Mesenchymal stem cell (in vitro differentiated cells and primary cell): ENCODE measurements around the gene PPP2R5D.
A peak's percentile ranks its signal among the peaks of the same experiment; 100 is the strongest.

Experiments used
- DNase-seq: peaks from one replicate; pipeline ENCODE4 v3.0.0-alpha.2; 2013
- H2AFZ ChIP-seq: one replicate; pipeline ENCODE4 v1.6.1; 2013; ENCODE audit warnings: low read depth, mild to moderate bottlenecking, control low read depth, inconsistent platforms, low read length, moderate library complexity
- H2AK5ac ChIP-seq: 2 replicates; pipeline ENCODE4 v1.6.1; 2013; ENCODE audit warnings: low read length, moderate library complexity, mild to moderate bottlenecking, inconsistent platforms; ENCODE audit not compliant: severe bottlenecking
- H2BK120ac ChIP-seq: one replicate; pipeline ENCODE4 v1.6.1; 2013; ENCODE audit warnings: low read depth, mild to moderate bottlenecking, inconsistent platforms, low read length, moderate library complexity
- H2BK12ac ChIP-seq, 2 experiments: one replicate each; pipeline ENCODE4 v1.6.1; 2013; ENCODE audit warnings: inconsistent platforms in 2 of 2, low read length in 2 of 2, mild to moderate bottlenecking in 2 of 2, moderate library complexity in 2 of 2, control low read depth in 1 of 2
- H2BK15ac ChIP-seq: one replicate; pipeline ENCODE4 v1.6.1; 2013; ENCODE audit warnings: mild to moderate bottlenecking, low read depth, inconsistent platforms; ENCODE audit not compliant: poor library complexity, severe bottlenecking
- H2BK5ac ChIP-seq: 2 replicates; pipeline ENCODE4 v1.6.1; 2013; ENCODE audit warnings: low read depth, mild to moderate bottlenecking, low read length, control low read depth, inconsistent platforms; ENCODE audit not compliant: poor library complexity, severe bottlenecking
- H3K14ac ChIP-seq, 2 experiments: one replicate each; pipeline ENCODE4 v1.6.1; 2013; ENCODE audit warnings: inconsistent platforms in 2 of 2, low read length in 2 of 2, control low read depth in 1 of 2, mild to moderate bottlenecking in 1 of 2, moderate library complexity in 1 of 2
- H3K18ac ChIP-seq, 2 experiments: one replicate each; pipeline ENCODE4 v1.6.1; 2013; ENCODE audit warnings: inconsistent platforms in 2 of 2, low read length in 2 of 2, control low read depth in 1 of 2, low read depth in 1 of 2, mild to moderate bottlenecking in 1 of 2
- H3K23ac ChIP-seq, 2 experiments: one replicate each; pipeline ENCODE4 v1.6.1; 2013; ENCODE audit warnings: inconsistent platforms in 2 of 2, low read length in 2 of 2, mild to moderate bottlenecking in 2 of 2, moderate library complexity in 2 of 2, control low read depth in 1 of 2
- H3K27ac ChIP-seq: 2 replicates; pipeline ENCODE4 v1.5.1; 2013; ENCODE audit warnings: mild to moderate bottlenecking, moderate library complexity, low read length, control low read depth, inconsistent platforms; ENCODE audit not compliant: poor library complexity, severe bottlenecking
- H3K27me3 ChIP-seq, 2 experiments: 2 replicates each; pipeline versions ENCODE4 v1.6.1 to v1.7.0; 2013; ENCODE audit warnings: low read length in 2 of 2, mild to moderate bottlenecking in 2 of 2, moderate library complexity in 2 of 2, control low read depth in 1 of 2, inconsistent platforms in 1 of 2; ENCODE audit not compliant: control insufficient read depth in 1 of 2, insufficient read depth in 1 of 2
- H3K36me3 ChIP-seq, 2 experiments: 2 replicates each; pipeline versions ENCODE4 v1.6.1 to v1.7.0; 2013; ENCODE audit warnings: low read length in 2 of 2, control low read depth in 1 of 2, inconsistent platforms in 1 of 2, low read depth in 1 of 2, mild to moderate bottlenecking in 1 of 2; ENCODE audit not compliant: insufficient read depth in 2 of 2, control insufficient read depth in 1 of 2
- H3K4ac ChIP-seq, 2 experiments: one replicate each; pipeline ENCODE4 v1.6.1; 2013; ENCODE audit warnings: inconsistent platforms in 2 of 2, low read length in 2 of 2, mild to moderate bottlenecking in 2 of 2, moderate library complexity in 2 of 2, control low read depth in 1 of 2, low read depth in 1 of 2
- H3K4me1 ChIP-seq: 2 replicates; pipeline ENCODE4 v1.6.1; 2013; ENCODE audit warnings: low read depth, low read length, control low read depth; ENCODE audit not compliant: control insufficient read depth, insufficient read depth
- H3K4me2 ChIP-seq: 2 replicates; pipeline ENCODE4 v1.6.1; 2013; ENCODE audit warnings: low read length, mild to moderate bottlenecking, inconsistent platforms; ENCODE audit not compliant: poor library complexity, severe bottlenecking
- H3K4me3 ChIP-seq, 2 experiments: 2 replicates each; pipeline versions ENCODE4 v1.5.1 to v1.7.0; 2013; ENCODE audit warnings: low read length in 2 of 2, mild to moderate bottlenecking in 2 of 2, control low read depth in 1 of 2, low read depth in 1 of 2; ENCODE audit not compliant: insufficient read depth in 1 of 2
- H3K79me1 ChIP-seq: replicated peaks from 2 replicates; pipeline ENCODE4 v1.6.1; 2013; ENCODE audit warnings: mild to moderate bottlenecking, control low read depth, low read length, inconsistent platforms; ENCODE audit not compliant: poor library complexity, severe bottlenecking
- H3K9ac ChIP-seq: 2 replicates; pipeline ENCODE4 v1.7.0; 2013; ENCODE audit warnings: mild to moderate bottlenecking, low read length, moderate library complexity
- H3K9me3 ChIP-seq: 2 replicates; pipeline ENCODE4 v1.7.0; 2013; ENCODE audit warnings: mild to moderate bottlenecking, low read length; ENCODE audit not compliant: control insufficient read depth
- H4K8ac ChIP-seq: one replicate; pipeline ENCODE4 v1.6.1; 2013; ENCODE audit warnings: inconsistent platforms, mild to moderate bottlenecking, low read length, moderate library complexity
- H4K91ac ChIP-seq: one replicate; pipeline ENCODE4 v1.6.1; 2013; ENCODE audit warnings: mild to moderate bottlenecking, low read length, inconsistent platforms
- WGBS: methylation state at CpG from one replicate; pipeline ENCODE4 v1.1.7; 2013; ENCODE audit warnings: mixed read lengths; 5-methylcytosine and 5-hydroxymethylcytosine counted together

The PPP2R5D gene

DNA sequence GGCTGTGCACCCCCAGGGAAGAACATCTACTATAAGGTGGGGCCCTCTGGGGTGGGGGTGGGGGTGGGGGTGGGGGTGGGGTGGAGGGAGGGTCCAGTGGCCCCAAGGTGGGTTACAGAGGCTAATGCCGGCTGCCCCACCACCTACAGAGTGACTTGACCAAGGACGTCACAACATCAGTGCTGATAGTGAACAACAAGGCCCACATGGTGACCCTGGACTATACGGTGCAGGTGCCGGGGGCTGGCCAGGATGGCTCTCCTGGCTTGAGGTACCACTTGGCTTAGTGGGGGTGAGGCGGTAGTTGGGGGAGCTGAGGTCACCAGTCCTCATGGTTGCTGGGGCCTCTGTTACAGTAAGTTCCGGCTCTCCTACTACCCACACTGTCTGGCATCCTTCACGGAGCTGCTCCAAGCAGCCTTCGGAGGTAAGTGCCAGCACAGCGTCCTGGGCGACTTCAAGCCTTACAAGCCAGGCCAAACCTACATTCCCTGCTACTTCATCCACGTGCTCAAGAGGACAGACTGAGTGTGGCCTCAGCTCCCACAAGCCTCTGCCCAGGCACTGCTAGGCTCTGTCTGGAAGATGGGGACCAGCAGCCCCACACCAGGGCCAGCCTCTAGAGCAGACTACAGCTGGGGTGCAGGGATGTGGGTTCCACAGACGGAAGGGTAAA, 21.1 kb upstream of the PPP2R5D start:
- Histone ChIP-seq H3K4me3 (no peak overlapping the region), H4K8ac (no peak overlapping the region), H2AK5ac (no peak overlapping the region), H2BK15ac (no peak overlapping the region), H2BK12ac (no peak overlapping the region), H3K23ac (no peak overlapping the region), H3K79me1 (no peaks in the 10 kb centered on the region), H2BK120ac (no peak overlapping the region), H3K4ac (no peak overlapping the region), H3K4me1 (peaks cover 13% of the 10 kb centered on the region), H2BK5ac (no peak overlapping the region), H3K27me3 (no peaks in the 10 kb centered on the region), H4K91ac (no peak overlapping the region), H3K27ac (no peak overlapping the region), H3K14ac (no peak overlapping the region), H3K9me3 (no peaks in the 10 kb centered on the region), H3K18ac (no peak overlapping the region), H3K4me2 (no peak overlapping the region), H3K36me3 (peaks cover 50 to 56% of the 10 kb centered on the region in 2 experiments), H3K9ac (no peak overlapping the region), H2AFZ (no peak overlapping the region)
- 84% methylated on average over 11 of the region's 12 CpGs for WGBS
- DNase-seq: no peak

DNA sequence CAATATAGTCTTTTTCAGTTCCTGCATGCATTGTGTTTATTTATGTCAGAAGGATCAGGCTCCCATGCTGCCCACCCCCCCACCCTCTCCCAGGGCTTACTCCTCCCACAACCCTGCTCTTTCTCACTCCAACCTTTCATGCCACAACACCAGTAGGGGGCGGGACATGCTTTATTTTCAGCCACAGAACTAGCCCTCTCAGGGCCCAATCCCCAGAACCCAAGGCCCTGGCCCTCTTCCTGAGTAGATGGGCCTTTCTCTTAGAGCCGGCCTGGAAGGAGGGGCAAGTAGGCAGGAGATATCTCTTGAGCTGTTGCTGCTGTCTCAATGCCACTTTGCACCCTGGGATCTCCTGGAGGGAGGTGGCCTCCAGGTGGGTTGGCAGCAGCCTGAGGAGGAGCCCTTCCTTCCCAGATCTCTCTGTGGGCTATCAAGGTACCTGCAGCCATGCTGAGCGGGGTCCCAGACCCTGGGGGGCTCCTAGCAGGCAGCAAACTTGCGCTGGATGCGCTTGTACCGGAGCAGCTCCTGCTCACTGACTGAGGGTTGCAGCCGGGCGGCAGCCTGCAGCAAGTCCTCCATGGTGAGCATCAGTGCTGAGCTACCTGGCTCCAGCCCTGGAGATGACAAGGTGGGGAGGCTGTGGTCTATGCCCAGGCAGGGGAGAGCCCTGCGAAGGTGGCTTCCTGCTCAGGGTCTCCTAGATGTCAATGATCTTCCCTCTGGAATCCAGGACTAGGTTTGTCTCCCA, 20.3 kb upstream of the PPP2R5D start:
- H4K91ac ChIP-seq: no peak overlapping the region
- H3K79me1 ChIP-seq: no peaks in the 10 kb centered on the region
- no peak overlapping the region for H2AK5ac ChIP-seq
- WGBS: 79% methylated on average over 9 of the region's 9 CpGs
- H3K4me3 ChIP-seq: no peak overlapping the region
- no peak overlapping the region for H3K14ac ChIP-seq
- no peak overlapping the region for H2AFZ ChIP-seq
- H3K27ac ChIP-seq: no peak overlapping the region
- H3K36me3 ChIP-seq: peaks cover 57 to 61% of the 10 kb centered on the region in 2 experiments
- peaks cover 13% of the 10 kb centered on the region for H3K4me1 ChIP-seq
- H3K4ac ChIP-seq: no peak overlapping the region
- DNase-seq: peak; percentile 78
- no peak overlapping the region for H4K8ac ChIP-seq
- H2BK5ac ChIP-seq: no peak overlapping the region
- H2BK120ac ChIP-seq: no peak overlapping the region
- H2BK15ac ChIP-seq: no peak overlapping the region
- H3K9ac ChIP-seq: no peak overlapping the region
- no peaks in the 10 kb centered on the region for H3K27me3 ChIP-seq
- no peak overlapping the region for H2BK12ac ChIP-seq
- no peak overlapping the region for H3K18ac ChIP-seq
- no peak overlapping the region for H3K4me2 ChIP-seq
- H3K23ac ChIP-seq: no peak overlapping the region
- no peaks in the 10 kb centered on the region for H3K9me3 ChIP-seq

DNA sequence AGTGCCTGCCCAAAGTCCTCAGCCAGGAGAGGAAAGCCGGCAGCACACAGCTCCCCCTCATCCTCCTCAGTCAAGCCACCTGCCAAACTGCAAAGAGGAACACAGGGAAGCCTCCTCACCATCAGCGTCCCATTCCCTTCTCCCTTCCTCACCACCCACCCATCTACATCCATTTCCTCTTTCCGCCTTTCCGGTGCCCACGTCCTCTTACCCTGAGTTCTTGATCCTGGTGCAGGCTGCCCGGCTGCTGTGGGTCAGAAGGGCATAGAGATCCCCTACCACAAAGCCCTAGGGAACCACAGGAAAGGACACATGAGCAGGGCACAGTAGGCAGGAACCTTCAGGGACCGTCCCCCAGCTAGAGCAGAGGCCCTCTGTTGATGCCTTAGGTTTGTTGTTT, 17.8 kb upstream of the PPP2R5D start:
- Histone ChIP-seq H4K91ac (no peak overlapping the region), H3K27me3 (no peaks in the 10 kb centered on the region), H2AK5ac (no peak overlapping the region), H2BK5ac (no peak overlapping the region), H3K27ac (no peak overlapping the region), H3K9ac (no peak overlapping the region), H3K23ac (no peak overlapping the region), H2AFZ (no peak overlapping the region), H3K18ac (no peak overlapping the region), H2BK15ac (no peak overlapping the region), H3K4me2 (no peak overlapping the region), H2BK12ac (no peak overlapping the region), H4K8ac (no peak overlapping the region), H3K9me3 (no peaks in the 10 kb centered on the region), H3K4ac (no peak overlapping the region), H2BK120ac (no peak overlapping the region), H3K14ac (no peak overlapping the region), H3K4me3 (no peak overlapping the region), H3K4me1 (peaks cover 8% of the 10 kb centered on the region), H3K79me1 (peaks cover 7% of the 10 kb centered on the region), H3K36me3 (peaks cover 62 to 70% of the 10 kb centered on the region in 2 experiments)
- no peak for DNase-seq
- 89% methylated on average over 7 of the region's 7 CpGs for WGBS

DNA sequence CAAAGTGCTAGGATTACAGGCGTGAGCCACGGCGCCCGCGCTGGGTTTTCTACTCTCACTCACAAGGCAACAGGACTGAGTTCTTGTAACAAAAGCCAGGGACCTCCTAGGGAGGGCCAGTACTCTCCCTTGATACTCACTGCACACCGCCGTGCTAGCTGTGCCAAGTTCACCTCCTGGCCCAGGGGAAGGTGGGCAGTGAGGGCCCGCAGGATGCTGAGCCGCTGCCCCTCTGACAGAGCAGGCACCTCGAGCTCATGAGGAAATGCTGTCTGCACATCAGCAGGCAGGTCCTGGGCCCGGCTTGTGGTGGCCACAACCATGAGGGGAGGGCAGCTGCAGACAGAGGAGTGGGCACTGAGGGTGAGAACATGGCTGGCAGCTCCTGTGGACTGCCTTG, 17.1 kb upstream of the PPP2R5D start:
- Histone ChIP-seq H4K91ac (no peak overlapping the region), H2BK120ac (no peak overlapping the region), H3K4ac (no peak overlapping the region), H3K4me2 (no peak overlapping the region), H4K8ac (no peak overlapping the region), H3K27ac (no peak overlapping the region), H3K14ac (no peak overlapping the region), H2BK12ac (no peak overlapping the region), H3K4me1 (peaks cover 8% of the 10 kb centered on the region), H3K36me3 (peaks cover 59 to 66% of the 10 kb centered on the region in 2 experiments), H3K4me3 (no peak overlapping the region), H2AK5ac (no peak overlapping the region), H3K9ac (no peak overlapping the region), H2BK5ac (no peak overlapping the region), H2BK15ac (no peak overlapping the region), H2AFZ (no peak overlapping the region), H3K23ac (no peak overlapping the region), H3K18ac (no peak overlapping the region), H3K27me3 (no peaks in the 10 kb centered on the region), H3K79me1 (peaks cover 7% of the 10 kb centered on the region), H3K9me3 (no peaks in the 10 kb centered on the region)
- over 99% methylated on average over 11 of the region's 11 CpGs for WGBS
- DNase-seq: no peak
